H1 (cell line): ENCODE measurements around the gene ARL10. TPM values are rescaled to one million over a fixed set of nuclear protein-coding genes. Genes with fewer than 3 reads are reported as not detected.

Experiments used
- CTCF ChIA-PET: fragments of 300-600 bp; sonication (Branson Sonifier 250); formaldehyde crosslinking; loops from one replicate; lab custom pipeline; 2021; ENCODE audit not compliant: partially characterized antibody; lab: Charles Lee
- POLR2A ChIA-PET: fragments of 300-600 bp; sonication (Branson Sonifier 250); formaldehyde crosslinking; loops from one replicate; lab custom pipeline; 2021; ENCODE audit warnings: inconsistent platforms; ENCODE audit not compliant: partially characterized antibody; lab: Charles Lee
- DNase-seq, 2 experiments: peaks; one replicate each; pipeline versions ENCODE4 v3.0.0 to v3.0.0-alpha.2; 2010 to 2022; ENCODE audit warnings: low spot score in 2 of 2, low read depth in 1 of 2, mixed read lengths in 1 of 2
- FAIRE-seq: peaks from 2 replicates; lab custom pipeline; 2011; peaks lifted over from hg19 to GRCh38; lab: Jason Lieb, UNC
- H2AFZ ChIP-seq: 2 replicates; pipeline ENCODE4 v1.8.1; 2012; ENCODE audit warnings: low read length, inconsistent platforms
- H2AK5ac ChIP-seq: 2 replicates; pipeline ENCODE4 v1.6.1; 2013; ENCODE audit warnings: low read depth, low read length
- H2BK120ac ChIP-seq: replicated peaks from 2 replicates; pipeline ENCODE3; 2013; ENCODE audit warnings: low read depth, low read length, inconsistent platforms
- H2BK12ac ChIP-seq: 2 replicates; pipeline ENCODE4 v1.6.1; 2013; ENCODE audit warnings: low read depth, low read length
- H2BK15ac ChIP-seq: 2 replicates; pipeline ENCODE4 v1.6.1; 2013; ENCODE audit warnings: low read length
- H2BK20ac ChIP-seq: 2 replicates; pipeline ENCODE4 v1.6.1; 2013; ENCODE audit warnings: low read length
- H2BK5ac ChIP-seq: 2 replicates; pipeline ENCODE4 v1.6.1; 2013; ENCODE audit warnings: low read depth, low read length
- H3K14ac ChIP-seq: 2 replicates; pipeline ENCODE4 v1.6.1; 2013; ENCODE audit warnings: inconsistent platforms; ENCODE audit not compliant: insufficient read length
- H3K18ac ChIP-seq: 2 replicates; pipeline ENCODE4 v1.6.1; 2013; ENCODE audit warnings: low read length; ENCODE audit errors: extremely low read depth
- H3K23ac ChIP-seq: 2 replicates; pipeline ENCODE4 v1.6.1; 2013; ENCODE audit warnings: inconsistent platforms; ENCODE audit not compliant: insufficient read length
- H3K23me2 ChIP-seq: 2 replicates; pipeline ENCODE4 v1.6.1; 2013; ENCODE audit warnings: low read depth, low read length
- H3K27ac ChIP-seq: 2 replicates; pipeline ENCODE4 v1.6.1; 2011; ENCODE audit warnings: low read depth, low read length, inconsistent platforms
- H3K27me3 ChIP-seq, 4 experiments: replicated peaks in 1 of 4; 1 replicate in 1 of 4; 2 replicates in 3 of 4; pipeline versions ENCODE4 v1.6.1 to v1.8.1; 2011 to 2013; ENCODE audit warnings: low read length in 3 of 4, mild to moderate bottlenecking in 3 of 4, inconsistent platforms in 2 of 4, mixed read lengths in 2 of 4, moderate library complexity in 1 of 4; ENCODE audit not compliant: control insufficient read depth in 3 of 4, insufficient read depth in 3 of 4; ENCODE audit errors: extremely low read depth in 1 of 4
- H3K36me3 ChIP-seq, 4 experiments: 2 replicates each; pipeline versions ENCODE4 v1.6.1 to v1.8.1; 2011 to 2013; ENCODE audit warnings: mild to moderate bottlenecking in 4 of 4, low read length in 3 of 4, moderate library complexity in 2 of 4, control low read depth in 1 of 4, inconsistent platforms in 1 of 4; ENCODE audit not compliant: insufficient read depth in 4 of 4, control insufficient read depth in 2 of 4
- H3K4ac ChIP-seq: replicated peaks from 2 replicates; pipeline ENCODE3; 2013; ENCODE audit warnings: low read length, low read depth, mixed read lengths, inconsistent platforms; ENCODE audit not compliant: insufficient read length
- H3K4me1 ChIP-seq, 4 experiments: replicated peaks in 1 of 4; 1 replicate in 1 of 4; 2 replicates in 3 of 4; pipeline versions ENCODE4 v1.6.1 to v1.8.1; 2011 to 2013; ENCODE audit warnings: low read length in 3 of 4, inconsistent platforms in 2 of 4, mixed read lengths in 1 of 4; ENCODE audit not compliant: insufficient read depth in 4 of 4, control insufficient read depth in 3 of 4
- H3K4me2 ChIP-seq, 2 experiments: 2 replicates each; pipeline versions ENCODE4 v1.6.1 to v1.8.1; 2011 to 2013; ENCODE audit warnings: low read depth in 2 of 2, low read length in 2 of 2, control low read depth in 1 of 2, inconsistent platforms in 1 of 2, mild to moderate bottlenecking in 1 of 2; ENCODE audit not compliant: insufficient read depth in 1 of 2
- H3K4me3 ChIP-seq, 4 experiments: fragments of 200-600, 300-600 bp in 1 of 4; sonication (generic), shearing (Covaris generic), sonication (Bioruptor Twin) in 1 of 4; 2 replicates each; pipeline versions ENCODE4 v1.5.1 to v1.8.1; 2011 to 2016; ENCODE audit warnings: low read length in 4 of 4, low read depth in 3 of 4, control low read depth in 2 of 4, inconsistent platforms in 2 of 4, mild to moderate bottlenecking in 2 of 4, mixed read lengths in 1 of 4, moderate library complexity in 1 of 4; ENCODE audit not compliant: insufficient read depth in 2 of 4; ENCODE audit errors: extremely low read depth in 1 of 4
- H3K56ac ChIP-seq: replicated peaks from 2 replicates; pipeline ENCODE3; 2013; ENCODE audit warnings: low read depth, mild to moderate bottlenecking, mixed read lengths, low read length, inconsistent platforms; ENCODE audit not compliant: insufficient read length
- H3K79me1 ChIP-seq: 2 replicates; pipeline ENCODE4 v1.6.1; 2013; ENCODE audit warnings: low read depth, low read length, control low read depth
- H3K79me2 ChIP-seq, 2 experiments: 2 replicates each; pipeline versions ENCODE4 v1.6.1 to v1.8.1; 2012 to 2013; ENCODE audit warnings: low read length in 2 of 2, mild to moderate bottlenecking in 2 of 2, inconsistent platforms in 1 of 2; ENCODE audit not compliant: insufficient read depth in 2 of 2, control insufficient read depth in 1 of 2
- H3K9ac ChIP-seq, 4 experiments: replicated peaks in 1 of 4; 1 replicate in 1 of 4; 2 replicates in 3 of 4; pipeline versions ENCODE4 v1.6.1 to v1.8.1; 2011 to 2013; ENCODE audit warnings: low read depth in 3 of 4, low read length in 3 of 4, control low read depth in 2 of 4, mild to moderate bottlenecking in 2 of 4, moderate library complexity in 2 of 4, inconsistent platforms in 1 of 4; ENCODE audit errors: extremely low read depth in 1 of 4
- H3K9me3 ChIP-seq, 2 experiments: 2 replicates each; pipeline versions ENCODE4 v1.6.1 to v1.8.1; 2012 to 2013; ENCODE audit warnings: mild to moderate bottlenecking in 2 of 2, moderate library complexity in 2 of 2, control low read depth in 1 of 2, inconsistent platforms in 1 of 2, low read depth in 1 of 2, low read length in 1 of 2, mixed read lengths in 1 of 2; ENCODE audit not compliant: insufficient read depth in 2 of 2
- H4K20me1 ChIP-seq, 2 experiments: replicated peaks in 1 of 2; 2 replicates each; pipeline versions ENCODE3 to v1.8.1; 2011 to 2013; ENCODE audit warnings: inconsistent platforms in 2 of 2, low read length in 2 of 2, mild to moderate bottlenecking in 1 of 2; ENCODE audit not compliant: insufficient read depth in 2 of 2, control insufficient read depth in 1 of 2
- H4K5ac ChIP-seq: 2 replicates; pipeline ENCODE4 v1.6.1; 2013; ENCODE audit warnings: low read length, low read depth, mixed read lengths, inconsistent platforms; ENCODE audit not compliant: insufficient read length
- H4K8ac ChIP-seq: 2 replicates; pipeline ENCODE4 v1.8.0; 2013; ENCODE audit warnings: mild to moderate bottlenecking, moderate library complexity, low read length, inconsistent platforms; ENCODE audit not compliant: insufficient read depth; ENCODE audit errors: extremely low read depth
- H4K91ac ChIP-seq: replicated peaks from 2 replicates; pipeline ENCODE3; 2013; ENCODE audit warnings: low read length, mixed read lengths, inconsistent platforms; ENCODE audit not compliant: insufficient read length
- BCL11A ChIP-seq, 2 experiments: IDR thresholded peaks; one replicate each; pipeline ENCODE4 v1.6.1; 2011; ENCODE audit warnings: low read depth in 2 of 2, low read length in 2 of 2, mild to moderate bottlenecking in 2 of 2
- CEBPB ChIP-seq: IDR thresholded peaks from 2 replicates; pipeline ENCODE4 v1.6.1; 2012; ENCODE audit warnings: low read depth, low read length
- RAD21 ChIP-seq, 2 experiments: IDR thresholded peaks in 1 of 2; conservative IDR thresholded peaks in 1 of 2; 2 replicates each; pipeline ENCODE4 v1.6.1; 2011; ENCODE audit warnings: low read depth in 2 of 2, low read length in 2 of 2, improper control_type of control experiment in 1 of 2, inconsistent platforms in 1 of 2, mild to moderate bottlenecking in 1 of 2, moderate library complexity in 1 of 2
- TBP ChIP-seq: IDR thresholded peaks from 2 replicates; pipeline ENCODE4 v1.6.1; 2011; ENCODE audit warnings: low read depth, low read length, improper control_type of control experiment
- WGBS, 2 experiments: shearing (Covaris generic) in 1 of 2; methylation state at CpG; one replicate each; pipeline versions ENCODE4 v1.1.6 to v1.1.7; 2013 to 2015; ENCODE audit warnings: low lambda C conversion rate in 2 of 2, mixed read lengths in 2 of 2, inconsistent platforms in 1 of 2, low coverage in 1 of 2, missing lambda C conversion rate in 1 of 2; ENCODE audit not compliant: insufficient replicate concordance in 2 of 2, insufficient coverage in 1 of 2, insufficient read length in 1 of 2; ENCODE audit errors: extremely low coverage in 1 of 2, missing lambda C conversion rate in 1 of 2; 5-methylcytosine and 5-hydroxymethylcytosine counted together
- polyA plus RNA-seq, 7 experiments: library from polyadenylated mRNA; depleted of rRNA in 3 of 7; stranded (reverse) in 5 of 7; unstranded in 2 of 7; fragments of >200 nt in 5 of 7; fragments of 200-250 nt in 2 of 7; gene quantifications; 1 replicate in 5 of 7; 2 replicates in 1 of 7; 4 replicates in 1 of 7; pipeline versions ENCODE4 v1.2.1 to v1.2.3, GENCODE V29; 2011 to 2013; ENCODE audit warnings: missing spikeins in 2 of 7, mixed read lengths in 2 of 7
- total RNA-seq: library from RNA; stranded (reverse); fragmentation: NEBNext Ultra II Directional; extraction: Animal tissue kit (Norgen Biotek cat#: 25700); gene quantifications from 2 replicates; pipeline ENCODE4 v1.2.1, GENCODE V29; 2021
- TF ChIP-seq, protein P1 (sequence below): IDR thresholded peaks from 2 replicates; pipeline ENCODE4 v1.6.1; 2011; ENCODE audit warnings: low read length, improper control_type of control experiment
- TF ChIP-seq, protein P2 (sequence below), 3 experiments: IDR thresholded peaks; 1 replicate in 2 of 3; 2 replicates in 1 of 3; pipeline versions ENCODE4 v1.5.1 to v1.6.1; 2011; ENCODE audit warnings: low read length in 3 of 3, mild to moderate bottlenecking in 3 of 3, inconsistent platforms in 2 of 3, low read depth in 1 of 3, moderate library complexity in 1 of 3; ENCODE audit not compliant: insufficient read depth in 1 of 3; ENCODE audit errors: control extremely low read depth in 1 of 3

Gene ARL10
- total and polyA plus RNA-seq, 2 of the 8 experiments (the other 6 are each of a cell fraction or from before 2014, with no cell fraction given), result 3.1 to 7.4 TPM

DNA sequence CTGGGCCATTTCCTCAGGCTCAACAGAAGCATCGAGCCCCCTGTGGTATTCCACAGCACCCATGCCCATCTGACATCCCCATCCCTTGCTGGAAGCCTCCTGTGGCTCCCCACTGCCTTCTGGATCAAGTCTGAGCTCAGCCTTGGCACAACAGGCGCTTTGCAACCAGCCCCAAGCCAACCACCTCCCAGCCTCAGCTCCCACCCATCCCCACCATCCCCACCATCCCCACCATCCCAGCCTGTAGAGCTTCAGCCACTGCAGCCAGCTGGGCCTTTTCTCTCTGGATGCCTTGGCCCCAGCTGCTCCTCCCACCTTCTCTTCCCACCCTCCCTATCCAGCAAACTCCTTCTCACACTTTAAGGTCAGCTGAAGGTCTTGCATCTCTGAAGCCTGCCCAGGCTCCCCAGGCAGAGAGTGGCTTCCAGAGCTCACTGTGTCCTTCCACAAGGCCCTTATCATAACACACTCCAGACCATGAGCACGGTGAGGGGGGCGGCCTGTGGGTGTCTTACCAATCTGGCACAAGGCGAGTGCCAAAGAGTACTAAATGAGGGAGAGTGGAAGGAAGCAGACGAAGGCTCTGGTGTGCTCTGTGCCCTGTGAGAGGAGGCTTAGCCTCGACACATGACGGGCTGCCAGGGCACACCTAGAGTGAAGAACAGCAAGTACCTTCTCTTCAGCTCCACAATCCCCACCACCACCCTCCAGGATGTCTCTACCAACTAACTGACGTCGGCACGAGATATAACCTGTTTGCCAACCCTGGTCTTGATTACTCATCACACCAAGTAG is 29.8 kb downstream of the ARL10 start:
- Histone ChIP-seq H3K9me3 (no peaks in the 10 kb centered on the region), H3K4me3 (no peak overlapping the region), H2AK5ac (no peak overlapping the region), H3K56ac (no peak overlapping the region), H3K9ac (no peak overlapping the region), H2AFZ (no peak overlapping the region), H3K23me2 (no peaks in the 10 kb centered on the region)
- FAIRE-seq, result no peak
- TF ChIP-seq, protein P1, sequence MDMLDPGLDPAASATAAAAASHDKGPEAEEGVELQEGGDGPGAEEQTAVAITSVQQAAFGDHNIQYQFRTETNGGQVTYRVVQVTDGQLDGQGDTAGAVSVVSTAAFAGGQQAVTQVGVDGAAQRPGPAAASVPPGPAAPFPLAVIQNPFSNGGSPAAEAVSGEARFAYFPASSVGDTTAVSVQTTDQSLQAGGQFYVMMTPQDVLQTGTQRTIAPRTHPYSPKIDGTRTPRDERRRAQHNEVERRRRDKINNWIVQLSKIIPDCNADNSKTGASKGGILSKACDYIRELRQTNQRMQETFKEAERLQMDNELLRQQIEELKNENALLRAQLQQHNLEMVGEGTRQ, result no peak
- TF ChIP-seq CEBPB, result no peak
- TF ChIP-seq, protein P2, sequence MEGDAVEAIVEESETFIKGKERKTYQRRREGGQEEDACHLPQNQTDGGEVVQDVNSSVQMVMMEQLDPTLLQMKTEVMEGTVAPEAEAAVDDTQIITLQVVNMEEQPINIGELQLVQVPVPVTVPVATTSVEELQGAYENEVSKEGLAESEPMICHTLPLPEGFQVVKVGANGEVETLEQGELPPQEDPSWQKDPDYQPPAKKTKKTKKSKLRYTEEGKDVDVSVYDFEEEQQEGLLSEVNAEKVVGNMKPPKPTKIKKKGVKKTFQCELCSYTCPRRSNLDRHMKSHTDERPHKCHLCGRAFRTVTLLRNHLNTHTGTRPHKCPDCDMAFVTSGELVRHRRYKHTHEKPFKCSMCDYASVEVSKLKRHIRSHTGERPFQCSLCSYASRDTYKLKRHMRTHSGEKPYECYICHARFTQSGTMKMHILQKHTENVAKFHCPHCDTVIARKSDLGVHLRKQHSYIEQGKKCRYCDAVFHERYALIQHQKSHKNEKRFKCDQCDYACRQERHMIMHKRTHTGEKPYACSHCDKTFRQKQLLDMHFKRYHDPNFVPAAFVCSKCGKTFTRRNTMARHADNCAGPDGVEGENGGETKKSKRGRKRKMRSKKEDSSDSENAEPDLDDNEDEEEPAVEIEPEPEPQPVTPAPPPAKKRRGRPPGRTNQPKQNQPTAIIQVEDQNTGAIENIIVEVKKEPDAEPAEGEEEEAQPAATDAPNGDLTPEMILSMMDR (IDR thresholded peaks at IDR 0.05; ENCODE audit: control extremely low read depth in 1 of 3, insufficient read depth in 1 of 3, low read depth in 1 of 3, low read length in 3 of 3), result no peak
- no peak for TF ChIP-seq TBP
- TF ChIP-seq RAD21 (IDR thresholded peaks at IDR 0.05 in 1 of 2, conservative IDR thresholded peaks at IDR 0.05 in 1 of 2; ENCODE audit: low read depth in 2 of 2, low read length in 2 of 2), result no peak
- no peak for TF ChIP-seq BCL11A (IDR thresholded peaks at IDR 0.05; ENCODE audit: low read depth in 2 of 2, low read length in 2 of 2)
- TF ChIP-seq, all 59 proteins: peak for 0
- H3K14ac ChIP-seq, result no peak overlapping the region
- 85% methylated on average over 11 of the region's 11 CpGs; no CpG with 5 or more reads in 1 of the 2 experiments for WGBS, 2 experiments
- DNase-seq, result no peak
- H3K4ac ChIP-seq, result no peak overlapping the region
- H4K8ac ChIP-seq, result no peak overlapping the region
- no peak overlapping the region for H3K27ac ChIP-seq
- H3K23ac ChIP-seq, result no peak overlapping the region
- no peak overlapping the region for H4K91ac ChIP-seq
- H3K4me1 ChIP-seq, result no peaks in the 10 kb centered on the region
- H3K4me2 ChIP-seq, result no peak overlapping the region
- H2BK120ac ChIP-seq, result no peak overlapping the region
- CTCF ChIA-PET, result interaction anchor here (0.6 to 7.9 kb wide), 4 partner anchors 11 to 666 kb away, joined by 3 to 83 read pairs (median 4); partner anchors contain the start of gene FAF2
- H2BK20ac ChIP-seq, result no peak overlapping the region
- no peaks in the 10 kb centered on the region; a peak in 1 of 8 replicates for H3K36me3 ChIP-seq
- no peak overlapping the region for H2BK12ac ChIP-seq
- no peak overlapping the region for H3K18ac ChIP-seq
- H3K27me3 ChIP-seq, result no peaks in the 10 kb centered on the region
- H2BK5ac ChIP-seq, result no peak overlapping the region; the same call in 1 of the 2 replicates
- POLR2A ChIA-PET, result interaction anchor here (1.1 to 10.2 kb wide), 2 partner anchors 11 to 33 kb away, joined by 3 to 57 read pairs; no protein-coding TSS in a partner anchor
- no peaks in the 10 kb centered on the region for H3K79me2 ChIP-seq
- no peak overlapping the region for H2BK15ac ChIP-seq
- H4K20me1 ChIP-seq, result peaks cover 0 to 1% of the 10 kb centered on the region in 2 experiments
- H4K5ac ChIP-seq, result no peak overlapping the region
- H3K79me1 ChIP-seq, result no peaks in the 10 kb centered on the region; the same call in 1 of the 2 replicates
